GM20431 (cell line): Measurements from ENCODE around the gene PXDN.
"Not testable (repeated sequence)": the region's sequence is repeated elsewhere in the genome, so short reads cannot be mapped to it uniquely, and the experiment has no call there.

Experiments used
- in situ Hi-C: fragments of 300-500 bp; cut with MseI, MboI; formaldehyde crosslinking; loops from one replicate; pipeline ENCODE4 v1.15.0; 2020; ENCODE audit warnings: low sequenced_read_pairs; ENCODE audit not compliant: unreplicated experiment

Gene PXDN

GRCh38 chr2:1690056-1690775 lies 54.1 kb downstream of the PXDN start:
- in situ Hi-C loops: no loop called here

- in situ Hi-C loops: no loop called here
These were observed 55.5 kb downstream of the PXDN start for GRCh38 chr2:1688859-1689258.

GRCh38 chr2:1688161-1688560 lies 56.2 kb downstream of the PXDN start:
- in situ Hi-C loops: no loop called here

GRCh38 chr2:1687254-1687653 lies 57.1 kb downstream of the PXDN start:
- in situ Hi-C loops: no loop called here

GRCh38 chr2:1686784-1687105 lies 57.6 kb downstream of the PXDN start:
- in situ Hi-C loops: no loop called here

- in situ Hi-C loops: no loop called here
These were observed 58.1 kb downstream of the PXDN start for GRCh38 chr2:1685957-1686783.

GRCh38 chr2:1685078-1685956 lies 59.0 kb downstream of the PXDN start:
- in situ Hi-C loops: no loop called here

GRCh38 chr2:1683297-1683696 lies 61.0 kb downstream of the PXDN start:
- in situ Hi-C loops: no loop called here

GRCh38 chr2:1682181-1682440 lies 62.2 kb downstream of the PXDN start:
- in situ Hi-C loops: no loop called here

GRCh38 chr2:1681323-1682180 lies 62.8 kb downstream of the PXDN start:
- in situ Hi-C loops: no loop called here

- in situ Hi-C loops: no loop called here
These were observed 63.3 kb downstream of the PXDN start for GRCh38 chr2:1681017-1681318.

GRCh38 chr2:1680222-1681016 lies 63.9 kb downstream of the PXDN start:
- in situ Hi-C loops: no loop called here

- in situ Hi-C loops: not testable (repeated sequence)
These were observed 64.8 kb downstream of the PXDN start for GRCh38 chr2:1679488-1680039.

GRCh38 chr2:1679065-1679464 lies 65.2 kb downstream of the PXDN start:
- in situ Hi-C loops: not testable (repeated sequence)

- in situ Hi-C loops: no loop called here
These were observed 65.7 kb downstream of the PXDN start for GRCh38 chr2:1678609-1679008.

- in situ Hi-C loops: no loop called here
These were observed 66.5 kb downstream of the PXDN start for GRCh38 chr2:1677821-1678165.

GRCh38 chr2:1676913-1677820 lies 67.1 kb downstream of the PXDN start:
- in situ Hi-C loops: no loop called here
